Body of pancreas (tissue), 4 donors: ENCODE measurements around the gene UTF1. TPM values are rescaled to one million over a fixed set of nuclear protein-coding genes. Genes with fewer than 3 reads are reported as not detected.

Source experiments
- ATAC-seq: fragments of 150-250 bp; one replicate; pipeline ENCODE4 v1.9.1; 2016
- DNase-seq, 4 donors: peaks; one replicate each; pipeline ENCODE4 v3.0.0-alpha.2; 2019
- H3K27ac ChIP-seq, 4 donors: fragments of 200-600 bp; sonication (generic); 1 replicate in 3 of 4; 2 replicates in 1 of 4; pipeline versions ENCODE4 v1.5.1 to v1.6.1; 2016 to 2019; ENCODE audit warnings: mild to moderate bottlenecking in 1 of 4, mixed read lengths in 1 of 4, moderate library complexity in 1 of 4
- H3K27me3 ChIP-seq, 2 donors: fragments of 200-600 bp; sonication (generic); one replicate each; pipeline ENCODE4 v1.6.0; 2016; ENCODE audit warnings: mild to moderate bottlenecking in 1 of 2
- H3K36me3 ChIP-seq, 2 donors: fragments of 200-600 bp; sonication (generic); replicated peaks in 1 of 2; 2 replicates each; pipeline ENCODE4 v1.5.1; 2016; ENCODE audit warnings: low read depth in 2 of 2; ENCODE audit not compliant: insufficient read depth in 1 of 2
- H3K4me1 ChIP-seq: fragments of 200-600 bp; sonication (generic); one replicate; pipeline ENCODE4 v1.6.0; 2016
- H3K4me3 ChIP-seq, 2 donors: fragments of 200-600 bp; sonication (generic); 1 replicate in 1 of 2; 2 replicates in 1 of 2; pipeline ENCODE4 v1.5.1; 2016 to 2019
- H3K9me3 ChIP-seq, 3 donors: fragments of 200-600 bp; sonication (generic); 1 replicate in 2 of 3; 2 replicates in 1 of 3; pipeline ENCODE4 v1.5.1; 2016
- CTCF ChIP-seq, 7 experiments: fragments of 450-650 bp in 4 of 7; fragments of 200-600 bp in 3 of 7; sonication (generic) in 3 of 7; IDR thresholded peaks; one replicate each; pipeline ENCODE4 v1.5.1; 2016 to 2019; ENCODE audit warnings: antibody characterized with exemption in 7 of 7
- POLR2A ChIP-seq, 3 donors: fragments of 450-650 bp; IDR thresholded peaks; one replicate each; pipeline ENCODE4 v1.6.1; 2016; ENCODE audit warnings: antibody characterized with exemption in 3 of 3, mild to moderate bottlenecking in 2 of 3
- WGBS, 2 donors: methylation state at CpG; one replicate each; pipeline ENCODE4 v1.1.5; 2017; 5-methylcytosine and 5-hydroxymethylcytosine counted together
- intact Hi-C: fragments of 100-400 bp; cut with DNase I; formaldehyde crosslinking; loops from one replicate; pipeline ENCODE4 v1.15.1; 2023
- total RNA-seq, 2 donors: library from RNA; depleted of rRNA; stranded (reverse); fragments of >200 nt; gene quantifications; one replicate each; pipeline ENCODE4 v1.1.0, GENCODE V29; 2016

Gene UTF1
- total RNA-seq, 2 donors from 2014 or later = not detected

GRCh38 chr10:133274751-133275683 is 45.0 kb downstream of the UTF1 start:
- Histone ChIP-seq H3K27me3 (no peaks in the 10 kb centered on the region), H3K27ac (no peak overlapping the region), H3K4me1 (peaks cover 38% of the 10 kb centered on the region), H3K4me3 (no peak overlapping the region), H3K36me3 (peaks cover 0 to 3% of the 10 kb centered on the region in 2 donors), H3K9me3 (no peaks in the 10 kb centered on the region)
- DNase-seq (no peak), ATAC-seq (no peak)
- TF ChIP-seq POLR2A (IDR thresholded peaks at IDR 0.05) = no peak
- TF ChIP-seq CTCF (IDR thresholded peaks at IDR 0.05) = no peak
- WGBS, 2 donors = 57 to 76% methylated on average over 4 to 26 of the region's 26 CpGs
- intact Hi-C loops = no loop called here

- ATAC-seq = no peak
- peaks cover 0 to 3% of the 10 kb centered on the region in 2 donors for H3K36me3 ChIP-seq
- 52 to 71% methylated on average over 12 of the region's 12 CpGs for WGBS, 2 donors
- TF ChIP-seq POLR2A (IDR thresholded peaks at IDR 0.05) = no peak
- H3K4me1 ChIP-seq = peaks cover 38% of the 10 kb centered on the region
- H3K27ac ChIP-seq = no peak overlapping the region
- H3K9me3 ChIP-seq = no peaks in the 10 kb centered on the region
- no peaks in the 10 kb centered on the region for H3K27me3 ChIP-seq
- intact Hi-C loops = no loop called here
- no peak for DNase-seq
- H3K4me3 ChIP-seq = no peak overlapping the region
These were observed 45.7 kb downstream of the UTF1 start for GRCh38 chr10:133275684-133276092.

GRCh38 chr10:133276100-133276434 is 46.0 kb downstream of the UTF1 start:
- Histone ChIP-seq H3K9me3 (no peaks in the 10 kb centered on the region), H3K27ac (no peak overlapping the region), H3K4me3 (no peak overlapping the region), H3K4me1 (peaks cover 38% of the 10 kb centered on the region), H3K27me3 (no peaks in the 10 kb centered on the region), H3K36me3 (peaks cover 0 to 3% of the 10 kb centered on the region in 2 donors)
- 65 to 68% methylated on average over 6 of the region's 6 CpGs for WGBS, 2 donors
- ATAC-seq (no peak), DNase-seq (no peak)
- intact Hi-C loops = no loop called here
- no peak for TF ChIP-seq CTCF (IDR thresholded peaks at IDR 0.05)
- TF ChIP-seq POLR2A (IDR thresholded peaks at IDR 0.05) = no peak

GRCh38 chr10:133276435-133277201 is 46.6 kb downstream of the UTF1 start, which contains the start of gene ADAM8:
Gene ADAM8, minus strand, starts transcription at chr10:133276868. Its CDS starts 51 bp downstream, at chr10:133276817.
- peak in 3 of 4 donors; percentile 33 to 44 (median 35) for DNase-seq
- TF ChIP-seq CTCF (IDR thresholded peaks at IDR 0.05) (no peak), POLR2A (IDR thresholded peaks at IDR 0.05) (no peak)
- peaks cover 0 to 2% of the 10 kb centered on the region in 2 donors for H3K36me3 ChIP-seq
- H3K27me3 ChIP-seq = no peaks in the 10 kb centered on the region
- ATAC-seq = no peak
- peaks cover 38% of the 10 kb centered on the region for H3K4me1 ChIP-seq
- H3K27ac ChIP-seq = peak within 1 kb of the TSS in 2 of 4 donors; percentile 67 to 84
- intact Hi-C loops = no loop called here
- 12 to 54% methylated on average over 15 to 59 of the region's 63 CpGs for WGBS, 2 donors
- no peaks in the 10 kb centered on the region for H3K9me3 ChIP-seq
- H3K4me3 ChIP-seq = no peak within 1 kb of the TSS
